ENCODE results near the gene CEBPA.

Gene CEBPA

DNA sequence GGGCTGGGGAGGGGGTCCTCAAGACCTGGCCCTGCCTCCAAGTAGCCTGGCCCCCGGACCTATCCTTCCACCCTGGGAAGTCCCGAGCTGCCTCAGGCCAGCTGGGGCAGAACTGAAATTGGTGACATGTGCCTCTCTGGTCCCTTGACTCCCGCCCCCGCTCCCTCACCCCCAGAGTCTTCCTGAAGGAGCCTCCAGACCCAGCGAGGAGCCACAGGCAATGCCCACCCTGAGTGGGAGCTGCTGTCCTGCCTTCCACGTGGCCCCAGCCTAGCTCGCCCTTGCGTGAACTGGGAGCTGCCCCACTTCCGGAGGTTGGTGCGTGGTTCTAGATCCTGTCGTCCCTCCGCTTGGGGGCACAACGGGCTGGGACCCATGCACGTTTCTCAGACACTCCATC is 34.6 kb downstream of the CEBPA start:
- Histone ChIP-seq H4K20me1 (ENCODE audit: low read depth, low read length) (no peaks in the 10 kb centered on the region), H3K27ac (ENCODE audit: low read depth, low read length) (no peak overlapping the region), H3F3A (ENCODE audit: insufficient read depth) (no peaks in the 10 kb centered on the region), H3K79me2 (ENCODE audit: insufficient read depth, low read length) (no peaks in the 10 kb centered on the region), H2AFZ (ENCODE audit: low read depth, low read length, severe bottlenecking) (no peak overlapping the region), H3K4me2 (ENCODE audit: low read depth, low read length, poor library complexity, severe bottlenecking) (no peak overlapping the region), H3K9me3 (ENCODE audit: insufficient read depth, low read length) (no peaks in the 10 kb centered on the region), H3K9ac (ENCODE audit: low read length) (no peak overlapping the region), H3K4me3 (ENCODE audit: insufficient read depth, low read length, poor library complexity, severe bottlenecking) (no peak overlapping the region), H3K9me2 (replicated peaks; ENCODE audit: insufficient read depth, low read length) (no peaks in the 10 kb centered on the region), H3K36me3 (ENCODE audit: low read length) (no peaks in the 10 kb centered on the region), H3K27me3 (ENCODE audit: low read length) (no peaks in the 10 kb centered on the region)
- TF ChIP-seq EZH2phosphoT487 (conservative IDR thresholded peaks at IDR 0.05; ENCODE audit: low read length): no peak
- TF ChIP-seq, protein P1, sequence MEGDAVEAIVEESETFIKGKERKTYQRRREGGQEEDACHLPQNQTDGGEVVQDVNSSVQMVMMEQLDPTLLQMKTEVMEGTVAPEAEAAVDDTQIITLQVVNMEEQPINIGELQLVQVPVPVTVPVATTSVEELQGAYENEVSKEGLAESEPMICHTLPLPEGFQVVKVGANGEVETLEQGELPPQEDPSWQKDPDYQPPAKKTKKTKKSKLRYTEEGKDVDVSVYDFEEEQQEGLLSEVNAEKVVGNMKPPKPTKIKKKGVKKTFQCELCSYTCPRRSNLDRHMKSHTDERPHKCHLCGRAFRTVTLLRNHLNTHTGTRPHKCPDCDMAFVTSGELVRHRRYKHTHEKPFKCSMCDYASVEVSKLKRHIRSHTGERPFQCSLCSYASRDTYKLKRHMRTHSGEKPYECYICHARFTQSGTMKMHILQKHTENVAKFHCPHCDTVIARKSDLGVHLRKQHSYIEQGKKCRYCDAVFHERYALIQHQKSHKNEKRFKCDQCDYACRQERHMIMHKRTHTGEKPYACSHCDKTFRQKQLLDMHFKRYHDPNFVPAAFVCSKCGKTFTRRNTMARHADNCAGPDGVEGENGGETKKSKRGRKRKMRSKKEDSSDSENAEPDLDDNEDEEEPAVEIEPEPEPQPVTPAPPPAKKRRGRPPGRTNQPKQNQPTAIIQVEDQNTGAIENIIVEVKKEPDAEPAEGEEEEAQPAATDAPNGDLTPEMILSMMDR (IDR thresholded peaks at IDR 0.05; ENCODE audit: insufficient read depth, low read length, poor library complexity, severe bottlenecking): no peak

DNA sequence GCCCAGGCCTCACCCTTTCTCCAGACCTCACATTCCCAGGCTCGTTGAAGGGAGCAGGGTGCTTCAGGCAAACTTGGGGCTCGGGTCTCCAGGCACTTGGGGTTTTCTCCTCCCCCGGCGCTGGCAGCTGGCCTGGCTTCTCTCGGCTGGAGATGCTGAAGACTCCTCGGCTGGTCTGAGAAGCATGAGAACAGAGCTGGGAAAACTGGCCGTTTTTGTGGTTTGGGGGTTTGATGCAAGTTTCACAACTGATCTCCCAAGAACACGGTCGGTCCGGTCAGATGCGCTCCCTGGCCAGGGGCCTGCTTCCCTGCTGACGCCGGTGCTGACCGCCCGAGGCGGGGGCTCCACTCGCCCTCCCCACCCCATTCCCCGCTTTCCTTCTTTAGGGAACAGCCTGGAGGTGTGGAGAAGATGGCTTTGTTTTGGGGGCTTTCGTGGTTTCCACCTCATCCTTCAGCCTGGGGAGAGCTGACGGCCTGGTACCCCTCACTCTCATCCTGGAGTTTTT is 35.3 kb downstream of the CEBPA start:
- Histone ChIP-seq H2AFZ (ENCODE audit: low read depth, low read length, severe bottlenecking) (no peak overlapping the region), H3K79me2 (ENCODE audit: insufficient read depth, low read length) (no peaks in the 10 kb centered on the region), H3F3A (ENCODE audit: insufficient read depth) (no peaks in the 10 kb centered on the region), H4K20me1 (ENCODE audit: low read depth, low read length) (no peaks in the 10 kb centered on the region), H3K4me3 (ENCODE audit: insufficient read depth, low read length, poor library complexity, severe bottlenecking) (no peak overlapping the region), H3K27me3 (ENCODE audit: low read length) (no peaks in the 10 kb centered on the region), H3K27ac (ENCODE audit: low read depth, low read length) (no peak overlapping the region), H3K36me3 (ENCODE audit: low read length) (no peaks in the 10 kb centered on the region), H3K9me2 (replicated peaks; ENCODE audit: insufficient read depth, low read length) (no peaks in the 10 kb centered on the region), H3K9ac (ENCODE audit: low read length) (no peak overlapping the region), H3K9me3 (ENCODE audit: insufficient read depth, low read length) (no peaks in the 10 kb centered on the region), H3K4me2 (ENCODE audit: low read depth, low read length, poor library complexity, severe bottlenecking) (no peak overlapping the region)
- TF ChIP-seq, protein P1 (IDR thresholded peaks at IDR 0.05; ENCODE audit: insufficient read depth, low read length, poor library complexity, severe bottlenecking): no peak
- TF ChIP-seq EZH2phosphoT487 (conservative IDR thresholded peaks at IDR 0.05; ENCODE audit: low read length): no peak

DNA sequence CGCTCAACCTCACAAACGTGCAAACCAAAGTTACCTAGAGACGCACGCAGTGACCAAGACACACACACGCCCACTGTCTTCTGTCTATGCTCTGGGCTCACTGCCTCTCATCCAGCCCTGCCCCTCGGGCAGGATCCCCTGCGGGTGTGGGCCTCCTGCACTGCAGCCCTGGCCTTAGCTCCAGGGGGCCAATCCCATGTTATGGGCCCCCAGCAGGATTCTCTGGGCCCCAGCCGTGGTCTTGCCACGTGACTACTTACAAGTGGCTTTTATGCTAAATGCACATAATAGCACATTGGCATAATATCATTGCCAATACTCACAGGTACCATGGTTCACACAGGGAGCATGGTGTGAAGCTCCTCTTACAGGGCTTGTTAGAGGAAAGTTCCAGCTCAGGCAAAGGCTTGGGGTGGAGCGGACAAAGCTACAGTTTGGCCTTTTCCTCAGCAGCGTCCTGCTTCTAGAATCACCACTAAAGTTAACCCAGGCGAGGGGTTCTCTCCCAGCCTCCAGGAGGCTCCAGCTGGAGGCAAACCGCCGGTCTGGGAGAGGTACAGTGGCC is 37.4 kb downstream of the CEBPA start:
- H3K9me2 ChIP-seq (replicated peaks; ENCODE audit: insufficient read depth, low read length): no peaks in the 10 kb centered on the region
- no peak for TF ChIP-seq EZH2phosphoT487 (conservative IDR thresholded peaks at IDR 0.05; ENCODE audit: low read length)
- TF ChIP-seq, protein P1 (IDR thresholded peaks at IDR 0.05; ENCODE audit: insufficient read depth, low read length, poor library complexity, severe bottlenecking): no peak
- H3K9ac ChIP-seq (ENCODE audit: low read length): no peak overlapping the region
- H4K20me1 ChIP-seq (ENCODE audit: low read depth, low read length): no peaks in the 10 kb centered on the region
- no peak overlapping the region for H2AFZ ChIP-seq (ENCODE audit: low read depth, low read length, severe bottlenecking)
- H3K27ac ChIP-seq (ENCODE audit: low read depth, low read length): no peak overlapping the region
- no peak overlapping the region for H3K4me3 ChIP-seq (ENCODE audit: insufficient read depth, low read length, poor library complexity, severe bottlenecking)
- no peaks in the 10 kb centered on the region for H3K9me3 ChIP-seq (ENCODE audit: insufficient read depth, low read length)
- H3K36me3 ChIP-seq (ENCODE audit: low read length): no peaks in the 10 kb centered on the region
- no peaks in the 10 kb centered on the region for H3F3A ChIP-seq (ENCODE audit: insufficient read depth)
- no peaks in the 10 kb centered on the region for H3K27me3 ChIP-seq (ENCODE audit: low read length)
- no peaks in the 10 kb centered on the region for H3K79me2 ChIP-seq (ENCODE audit: insufficient read depth, low read length)
- H3K4me2 ChIP-seq (ENCODE audit: low read depth, low read length, poor library complexity, severe bottlenecking): no peak overlapping the region

Measured in SU-DHL-6 (cell line).